Endothelial cell of umbilical vein (primary cell): ENCODE data around the gene RBPJL. TPM values are rescaled to one million over a fixed set of nuclear protein-coding genes. Genes with fewer than 3 reads are reported as not detected.

Experiments
- BruUV-seq: library from RNA; stranded (reverse); fragments of 400-500 nt; replicated peaks from 2 replicates; lab custom pipeline; 2021; lab: Mats Ljungman, UMichigan
- CTCF ChIA-PET: fragments of 300-600, 350-600 bp; sonication (Branson Sonifier 250); formaldehyde crosslinking; loops from one replicate; lab custom pipeline; 2021; ENCODE audit warnings: antibody characterized with exemption, inconsistent platforms; lab: Charles Lee
- POLR2A ChIA-PET: fragments of 300-600, 350-600 bp; sonication (Branson Sonifier 250); formaldehyde crosslinking; loops from one replicate; lab custom pipeline; 2021; ENCODE audit warnings: antibody characterized with exemption, inconsistent platforms; lab: Charles Lee
- DNase-seq: peaks from one replicate; pipeline ENCODE4 v3.0.0-alpha.2; 2011; ENCODE audit warnings: low read depth, low spot score
- FAIRE-seq: peaks from 2 replicates; lab custom pipeline; 2011; peaks lifted over from hg19 to GRCh38; lab: Jason Lieb, UNC
- H2AFZ ChIP-seq: 2 replicates; pipeline ENCODE4 v1.6.0; 2012; ENCODE audit warnings: low read depth, low read length, control low read depth, inconsistent platforms
- H3K27ac ChIP-seq: 2 replicates; pipeline ENCODE4 v1.5.1; 2011; ENCODE audit warnings: low read depth, mild to moderate bottlenecking, control low read depth, low read length, moderate library complexity; ENCODE audit not compliant: insufficient read depth
- H3K27me3 ChIP-seq, 2 experiments: 2 replicates each; pipeline versions ENCODE4 v1.6.0 to v1.6.1; 2011; ENCODE audit warnings: low read length in 2 of 2, mixed read lengths in 1 of 2; ENCODE audit not compliant: control insufficient read depth in 2 of 2, insufficient read depth in 2 of 2
- H3K36me3 ChIP-seq, 2 experiments: 2 replicates in 1 of 2; 3 replicates in 1 of 2; pipeline ENCODE4 v1.5.1; 2011; ENCODE audit warnings: low read length in 2 of 2, mild to moderate bottlenecking in 1 of 2, moderate library complexity in 1 of 2; ENCODE audit not compliant: control insufficient read depth in 2 of 2, insufficient read depth in 2 of 2; ENCODE audit errors: extremely low read depth in 1 of 2
- H3K4me1 ChIP-seq: 3 replicates; pipeline ENCODE4 v1.5.1; 2011; ENCODE audit warnings: mild to moderate bottlenecking, low read length; ENCODE audit not compliant: control insufficient read depth, insufficient read depth; ENCODE audit errors: extremely low read depth
- H3K4me2 ChIP-seq: 2 replicates; pipeline ENCODE4 v1.6.1; 2011; ENCODE audit warnings: low read length, control low read depth, mixed read lengths; ENCODE audit not compliant: insufficient read depth
- H3K4me3 ChIP-seq, 3 experiments: fragments of 200-600 bp in 1 of 3; sonication (generic), shearing (Covaris generic) in 1 of 3; replicated peaks in 1 of 3; 2 replicates each; pipeline ENCODE4 v1.5.1; 2011 to 2016; ENCODE audit warnings: control low read depth in 3 of 3, low read length in 3 of 3, mild to moderate bottlenecking in 2 of 3, inconsistent platforms in 1 of 3, low read depth in 1 of 3, moderate library complexity in 1 of 3; ENCODE audit not compliant: insufficient read depth in 1 of 3
- H3K79me2 ChIP-seq: 2 replicates; pipeline ENCODE4 v1.6.0; 2012; ENCODE audit warnings: low read length, inconsistent platforms; ENCODE audit not compliant: control insufficient read depth, insufficient read depth
- H3K9ac ChIP-seq: replicated peaks from 2 replicates; pipeline ENCODE3; 2011; ENCODE audit warnings: low read length, control low read depth; ENCODE audit not compliant: insufficient read depth; ENCODE audit errors: extremely low read depth
- H3K9me1 ChIP-seq: replicated peaks from 3 replicates; pipeline ENCODE4 v1.6.0; 2011; ENCODE audit warnings: mild to moderate bottlenecking, low read length; ENCODE audit not compliant: control insufficient read depth, insufficient read depth; ENCODE audit errors: extremely low read depth
- H3K9me3 ChIP-seq: replicated peaks from 2 replicates; pipeline ENCODE4 v1.5.1; 2012; ENCODE audit warnings: low read length, inconsistent platforms; ENCODE audit not compliant: control insufficient read depth, insufficient read depth
- H4K20me1 ChIP-seq: replicated peaks from 2 replicates; pipeline ENCODE3; 2011; ENCODE audit warnings: mild to moderate bottlenecking, low read length; ENCODE audit not compliant: control insufficient read depth, insufficient read depth; ENCODE audit errors: extremely low read depth
- EZH2 ChIP-seq: IDR thresholded peaks from 2 replicates; pipeline ENCODE4 v1.6.1; 2012; ENCODE audit warnings: borderline replicate concordance, low read depth, mild to moderate bottlenecking, moderate library complexity, low read length, inconsistent platforms; ENCODE audit not compliant: severe bottlenecking
- FOS ChIP-seq: IDR thresholded peaks from 2 replicates; pipeline ENCODE4 v1.6.1; 2011; ENCODE audit warnings: mild to moderate bottlenecking, low read length, moderate library complexity, borderline replicate concordance; ENCODE audit not compliant: insufficient read depth
- GATA2 ChIP-seq: IDR thresholded peaks from 2 replicates; pipeline ENCODE4 v1.7.0; 2011; ENCODE audit warnings: low read depth, mild to moderate bottlenecking, moderate library complexity, mixed read lengths, low read length; ENCODE audit not compliant: insufficient read length, insufficient read depth
- JUN ChIP-seq: IDR thresholded peaks from 2 replicates; pipeline ENCODE4 v1.6.1; 2011; ENCODE audit warnings: borderline replicate concordance, low read depth; ENCODE audit not compliant: insufficient read length, insufficient read depth
- MYC ChIP-seq: IDR thresholded peaks from one replicate; pipeline ENCODE4 v1.6.1; 2011; ENCODE audit warnings: mild to moderate bottlenecking, low read depth, low read length
- POLR2A ChIP-seq: IDR thresholded peaks from 2 replicates; pipeline ENCODE4 v1.6.1; 2012; ENCODE audit warnings: low read depth, mild to moderate bottlenecking, control low read depth, low read length
- POLR2AphosphoS5 ChIP-seq: IDR thresholded peaks from 2 replicates; pipeline ENCODE4 v1.6.1; 2012; ENCODE audit warnings: low read depth, mild to moderate bottlenecking, control low read depth, low read length, moderate library complexity; ENCODE audit not compliant: insufficient read depth
- dilution Hi-C: fragments of 300-500 bp; cut with MboI; formaldehyde crosslinking; loops from one replicate; pipeline ENCODE4 v1.15.0; 2019; ENCODE audit warnings: low sequenced_read_pairs; ENCODE audit not compliant: extremely low pct_ligation_motif_present
- intact Hi-C: fragments of 100-400 bp; cut with micrococcal nuclease; formaldehyde crosslinking; loops from one replicate; pipeline ENCODE4 v1.10.0; 2022
- polyA plus RNA-seq, 4 experiments: library from polyadenylated mRNA; depleted of rRNA in 3 of 4; stranded (reverse) in 3 of 4; unstranded in 1 of 4; fragments of >200 nt; gene quantifications; 2 replicates each; pipeline versions ENCODE4 v1.2.1 to v1.2.3, GENCODE V29; 2011 to 2012; ENCODE audit warnings: missing spikeins in 1 of 4
- total RNA-seq: library from RNA; stranded (reverse); gene quantifications from 2 replicates; pipeline ENCODE4 v1.2.3, GENCODE V29; 2021
- TF ChIP-seq, protein P1 (sequence below), 2 donors: IDR thresholded peaks; 1 replicate in 1 of 2; 2 replicates in 1 of 2; pipeline ENCODE4 v1.5.1; 2011; ENCODE audit warnings: low read length in 2 of 2, mild to moderate bottlenecking in 2 of 2, moderate library complexity in 2 of 2, control low read depth in 1 of 2, inconsistent platforms in 1 of 2, low read depth in 1 of 2; ENCODE audit not compliant: insufficient read depth in 1 of 2; ENCODE audit errors: extremely low read depth in 1 of 2
- TF ChIP-seq, protein P2 (sequence below): IDR thresholded peaks from 2 replicates; pipeline ENCODE4 v1.6.1; 2011; ENCODE audit not compliant: insufficient read depth, insufficient read length

RBPJL gene
- total and polyA plus RNA-seq, 2 donors (not counting 3 experiments of a cell fraction or from before 2014, with no cell fraction given) = not detected

DNA sequence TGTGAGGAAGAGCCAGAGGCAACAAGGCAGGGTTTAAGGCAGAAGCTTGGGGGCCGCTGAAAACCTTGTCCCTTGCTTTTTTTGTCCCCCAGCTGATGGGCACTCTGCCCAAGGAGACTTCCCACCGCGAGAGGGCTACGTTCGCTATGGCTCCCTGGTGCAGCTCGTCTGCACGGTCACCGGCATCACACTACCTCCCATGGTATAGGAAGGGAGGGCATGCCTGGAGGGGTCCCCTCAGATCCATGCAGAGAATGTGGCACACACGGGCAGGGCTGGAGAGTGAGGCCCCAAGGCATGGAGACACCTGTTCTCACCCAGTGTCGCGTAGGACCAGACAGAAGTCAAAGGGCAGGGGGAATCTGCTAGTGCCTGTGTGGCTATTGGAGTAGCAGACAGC is 7.3 kb downstream of the RBPJL start:
- H3K27me3 ChIP-seq = peaks cover 23 to 24% of the 10 kb centered on the region in 2 experiments
- intact Hi-C loops (no loop called here), dilution Hi-C loops (no loop called here)
- H3K4me2 ChIP-seq = no peak overlapping the region
- no peak overlapping the region for H3K27ac ChIP-seq
- no peaks in the 10 kb centered on the region for H3K36me3 ChIP-seq
- no peak overlapping the region for H2AFZ ChIP-seq
- ChIA-PET POLR2A (no interaction called here), CTCF (interaction anchor here (0.9 to 2.9 kb wide), 6 partner anchors 22 to 457 kb away, joined by 3 to 57 read pairs (median 10); partner anchors contain the start of gene SYS1)
- H4K20me1 ChIP-seq = no peaks in the 10 kb centered on the region
- no peaks in the 10 kb centered on the region for H3K4me1 ChIP-seq
- BruUV-seq = no TSS peak
- DNase-seq (no peak), FAIRE-seq (no peak)
- no peaks in the 10 kb centered on the region for H3K9me3 ChIP-seq
- H3K9ac ChIP-seq = no peak overlapping the region
- TF ChIP-seq, protein P1, sequence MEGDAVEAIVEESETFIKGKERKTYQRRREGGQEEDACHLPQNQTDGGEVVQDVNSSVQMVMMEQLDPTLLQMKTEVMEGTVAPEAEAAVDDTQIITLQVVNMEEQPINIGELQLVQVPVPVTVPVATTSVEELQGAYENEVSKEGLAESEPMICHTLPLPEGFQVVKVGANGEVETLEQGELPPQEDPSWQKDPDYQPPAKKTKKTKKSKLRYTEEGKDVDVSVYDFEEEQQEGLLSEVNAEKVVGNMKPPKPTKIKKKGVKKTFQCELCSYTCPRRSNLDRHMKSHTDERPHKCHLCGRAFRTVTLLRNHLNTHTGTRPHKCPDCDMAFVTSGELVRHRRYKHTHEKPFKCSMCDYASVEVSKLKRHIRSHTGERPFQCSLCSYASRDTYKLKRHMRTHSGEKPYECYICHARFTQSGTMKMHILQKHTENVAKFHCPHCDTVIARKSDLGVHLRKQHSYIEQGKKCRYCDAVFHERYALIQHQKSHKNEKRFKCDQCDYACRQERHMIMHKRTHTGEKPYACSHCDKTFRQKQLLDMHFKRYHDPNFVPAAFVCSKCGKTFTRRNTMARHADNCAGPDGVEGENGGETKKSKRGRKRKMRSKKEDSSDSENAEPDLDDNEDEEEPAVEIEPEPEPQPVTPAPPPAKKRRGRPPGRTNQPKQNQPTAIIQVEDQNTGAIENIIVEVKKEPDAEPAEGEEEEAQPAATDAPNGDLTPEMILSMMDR (IDR thresholded peaks at IDR 0.05; ENCODE audit: extremely low read depth in 1 of 2, insufficient read depth in 1 of 2, low read depth in 1 of 2, low read length in 2 of 2) = no peak
- TF ChIP-seq GATA2 = no peak
- TF ChIP-seq, protein P2, sequence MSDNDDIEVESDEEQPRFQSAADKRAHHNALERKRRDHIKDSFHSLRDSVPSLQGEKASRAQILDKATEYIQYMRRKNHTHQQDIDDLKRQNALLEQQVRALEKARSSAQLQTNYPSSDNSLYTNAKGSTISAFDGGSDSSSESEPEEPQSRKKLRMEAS = no peak
- no peak for TF ChIP-seq JUN
- no peak for TF ChIP-seq POLR2A
- TF ChIP-seq POLR2AphosphoS5 = no peak
- TF ChIP-seq FOS = no peak
- TF ChIP-seq MYC = no peak
- no peak for TF ChIP-seq EZH2
- no peaks in the 10 kb centered on the region for H3K9me1 ChIP-seq
- no peaks in the 10 kb centered on the region for H3K79me2 ChIP-seq
- H3K4me3 ChIP-seq = no peak overlapping the region
